ENCODE results near the gene LTF.

DNA sequence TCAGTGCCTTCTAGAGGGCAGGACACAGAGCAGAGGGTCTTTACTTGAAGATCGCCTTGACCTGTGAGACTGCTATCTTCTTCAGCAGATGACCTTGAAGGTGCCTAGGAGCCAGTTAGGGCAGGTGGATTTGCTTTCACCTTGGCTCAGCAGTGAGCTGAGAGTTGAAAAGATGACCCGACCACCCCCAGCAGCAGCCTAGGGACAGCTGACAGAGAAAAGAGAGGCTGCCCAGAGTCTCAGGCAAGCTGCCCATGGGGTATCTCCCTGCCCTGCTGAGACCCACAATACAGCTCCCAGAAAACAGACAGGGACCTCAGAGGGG lies 453 bp upstream of the LTF start:
- TF ChIP-seq CTCF (IDR thresholded peaks at IDR 0.05) (no peak), POLR2A (IDR thresholded peaks at IDR 0.05) (no peak)

All from right lobe of liver (tissue), 4 donors.